Gastrocnemius medialis (tissue), 4 donors: Measurements from ENCODE around the gene DENND1A.

Experiments used
- POLR2A ChIP-seq, 2 donors: fragments of 450-650 bp; IDR thresholded peaks; one replicate each; pipeline ENCODE4 v1.6.1; 2017; ENCODE audit warnings: antibody characterized with exemption in 2 of 2, mild to moderate bottlenecking in 2 of 2, moderate library complexity in 2 of 2
- TF ChIP-seq, protein P1 (sequence below), 5 experiments: fragments of 450-650 bp in 3 of 5; fragments of 200-600 bp in 2 of 5; sonication (generic) in 2 of 5; IDR thresholded peaks in 4 of 5; conservative IDR thresholded peaks in 1 of 5; 1 replicate in 4 of 5; 2 replicates in 1 of 5; pipeline ENCODE4 v1.5.1; 2016 to 2019; ENCODE audit warnings: antibody characterized with exemption in 5 of 5, mild to moderate bottlenecking in 3 of 5, moderate library complexity in 3 of 5

DNA sequence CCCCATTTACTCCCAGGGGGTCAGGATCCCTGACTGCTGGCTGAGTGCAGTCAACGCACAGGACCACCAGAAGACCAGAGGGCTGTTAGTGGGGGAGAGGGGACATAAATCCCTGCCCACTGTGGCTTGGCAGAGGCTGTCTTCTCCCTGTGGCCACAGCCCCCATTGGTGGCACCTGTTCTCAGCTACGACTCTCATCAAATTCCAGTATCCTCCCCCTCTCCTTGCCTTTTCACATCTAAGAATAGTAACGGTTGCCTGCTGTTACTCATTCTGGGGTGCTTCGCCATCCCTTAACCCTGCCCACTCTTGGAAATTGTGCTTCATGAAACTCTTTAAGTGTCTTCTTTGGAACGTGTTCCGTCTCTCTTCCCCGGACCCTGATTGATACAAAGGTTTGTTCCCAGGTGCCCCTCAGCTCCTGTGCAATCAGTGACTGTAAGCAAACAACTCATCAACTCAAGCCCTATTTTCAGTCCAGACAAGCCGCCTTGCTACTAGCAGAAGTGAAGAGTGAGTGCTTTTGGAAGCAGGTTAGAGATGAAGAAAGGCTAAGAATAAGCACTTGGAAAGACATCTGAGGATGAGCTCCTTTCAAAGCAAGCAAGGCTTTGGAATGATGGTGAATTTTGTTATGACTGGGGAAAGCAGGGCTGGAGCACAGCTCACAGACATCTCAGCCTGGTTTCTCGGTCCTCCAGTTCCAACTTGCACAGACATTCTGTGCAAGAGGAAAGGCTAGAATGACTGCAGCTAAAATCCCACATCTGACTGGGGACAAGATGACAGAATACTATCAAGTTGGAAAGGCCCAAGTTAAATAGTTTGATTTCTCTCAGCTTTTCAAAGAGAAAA is 22.9 kb upstream of the DENND1A start:
- TF ChIP-seq, protein P1, sequence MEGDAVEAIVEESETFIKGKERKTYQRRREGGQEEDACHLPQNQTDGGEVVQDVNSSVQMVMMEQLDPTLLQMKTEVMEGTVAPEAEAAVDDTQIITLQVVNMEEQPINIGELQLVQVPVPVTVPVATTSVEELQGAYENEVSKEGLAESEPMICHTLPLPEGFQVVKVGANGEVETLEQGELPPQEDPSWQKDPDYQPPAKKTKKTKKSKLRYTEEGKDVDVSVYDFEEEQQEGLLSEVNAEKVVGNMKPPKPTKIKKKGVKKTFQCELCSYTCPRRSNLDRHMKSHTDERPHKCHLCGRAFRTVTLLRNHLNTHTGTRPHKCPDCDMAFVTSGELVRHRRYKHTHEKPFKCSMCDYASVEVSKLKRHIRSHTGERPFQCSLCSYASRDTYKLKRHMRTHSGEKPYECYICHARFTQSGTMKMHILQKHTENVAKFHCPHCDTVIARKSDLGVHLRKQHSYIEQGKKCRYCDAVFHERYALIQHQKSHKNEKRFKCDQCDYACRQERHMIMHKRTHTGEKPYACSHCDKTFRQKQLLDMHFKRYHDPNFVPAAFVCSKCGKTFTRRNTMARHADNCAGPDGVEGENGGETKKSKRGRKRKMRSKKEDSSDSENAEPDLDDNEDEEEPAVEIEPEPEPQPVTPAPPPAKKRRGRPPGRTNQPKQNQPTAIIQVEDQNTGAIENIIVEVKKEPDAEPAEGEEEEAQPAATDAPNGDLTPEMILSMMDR (IDR thresholded peaks at IDR 0.05 in 4 of 5, conservative IDR thresholded peaks at IDR 0.05 in 1 of 5) = no peak
- no peak for TF ChIP-seq POLR2A (IDR thresholded peaks at IDR 0.05)
